UCSD-AML1 (cell line): ENCODE results near the gene TMPRSS15.
"Not testable (repeated sequence)": the region's sequence is repeated elsewhere in the genome, so short reads cannot be mapped to it uniquely, and the experiment has no call there.

Source experiments
- DNase-seq: peaks from one replicate; lab custom pipeline; 2025; ENCODE audit not compliant: unreplicated experiment; lab: John Stamatoyannopoulos, UW

Gene TMPRSS15

DNA sequence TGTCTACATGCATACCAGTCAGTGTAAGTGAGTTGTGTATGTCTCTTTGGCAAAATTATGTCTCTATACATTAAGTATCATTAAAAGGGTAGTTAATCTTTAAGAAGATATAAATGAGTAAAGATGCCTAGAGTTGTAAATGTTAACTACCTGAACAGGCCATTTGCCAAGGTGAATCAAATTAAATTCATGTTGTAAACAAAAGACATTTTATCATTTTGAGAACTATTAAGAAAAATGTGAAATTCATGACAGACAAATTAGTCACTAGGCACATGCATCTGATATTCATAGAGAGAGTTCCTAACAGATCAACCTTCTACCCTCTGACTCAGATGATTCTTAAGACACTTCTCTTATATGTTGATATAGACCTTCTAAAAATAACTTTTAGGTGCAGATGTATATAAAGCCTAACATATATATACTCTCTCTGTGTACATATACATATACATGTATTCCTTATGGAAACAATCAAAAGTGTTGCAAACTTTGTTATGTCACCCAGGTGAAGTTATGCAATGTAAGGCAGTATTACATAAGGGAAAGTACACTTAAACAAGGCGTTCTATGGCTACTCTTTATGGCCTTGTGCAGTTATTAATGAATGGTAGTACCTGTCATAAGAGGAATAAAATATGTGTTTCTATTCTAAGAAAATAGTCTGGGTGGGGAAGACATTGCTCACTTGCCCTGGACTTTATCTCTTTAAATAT lies at the start of gene TMPRSS15:
TMPRSS15 (minus strand) TSS at position 51 of the 716 bp plus-strand sequence. CDS start 163 bp downstream, outside the sequence.
- DNase-seq = no peak

DNA sequence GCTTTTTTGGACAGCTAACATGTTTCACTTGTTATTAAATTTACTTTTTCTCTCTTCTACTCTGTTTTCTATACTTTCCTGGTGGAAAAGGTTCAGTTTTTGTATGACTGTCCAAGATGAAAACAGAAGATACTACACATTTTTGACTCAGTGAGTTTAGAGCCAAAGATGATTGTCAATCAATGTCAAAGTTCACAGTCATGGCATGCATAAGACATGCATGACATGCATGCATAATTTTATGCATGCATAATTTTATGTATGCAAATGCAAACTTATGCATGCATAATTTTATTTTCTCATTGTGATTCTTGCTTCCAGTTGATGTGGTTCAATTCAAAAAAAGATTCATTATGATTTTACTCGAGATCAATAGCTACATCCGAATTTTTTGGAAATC lies 48.1 kb upstream of the TMPRSS15 start:
- DNase-seq = no peak

DNA sequence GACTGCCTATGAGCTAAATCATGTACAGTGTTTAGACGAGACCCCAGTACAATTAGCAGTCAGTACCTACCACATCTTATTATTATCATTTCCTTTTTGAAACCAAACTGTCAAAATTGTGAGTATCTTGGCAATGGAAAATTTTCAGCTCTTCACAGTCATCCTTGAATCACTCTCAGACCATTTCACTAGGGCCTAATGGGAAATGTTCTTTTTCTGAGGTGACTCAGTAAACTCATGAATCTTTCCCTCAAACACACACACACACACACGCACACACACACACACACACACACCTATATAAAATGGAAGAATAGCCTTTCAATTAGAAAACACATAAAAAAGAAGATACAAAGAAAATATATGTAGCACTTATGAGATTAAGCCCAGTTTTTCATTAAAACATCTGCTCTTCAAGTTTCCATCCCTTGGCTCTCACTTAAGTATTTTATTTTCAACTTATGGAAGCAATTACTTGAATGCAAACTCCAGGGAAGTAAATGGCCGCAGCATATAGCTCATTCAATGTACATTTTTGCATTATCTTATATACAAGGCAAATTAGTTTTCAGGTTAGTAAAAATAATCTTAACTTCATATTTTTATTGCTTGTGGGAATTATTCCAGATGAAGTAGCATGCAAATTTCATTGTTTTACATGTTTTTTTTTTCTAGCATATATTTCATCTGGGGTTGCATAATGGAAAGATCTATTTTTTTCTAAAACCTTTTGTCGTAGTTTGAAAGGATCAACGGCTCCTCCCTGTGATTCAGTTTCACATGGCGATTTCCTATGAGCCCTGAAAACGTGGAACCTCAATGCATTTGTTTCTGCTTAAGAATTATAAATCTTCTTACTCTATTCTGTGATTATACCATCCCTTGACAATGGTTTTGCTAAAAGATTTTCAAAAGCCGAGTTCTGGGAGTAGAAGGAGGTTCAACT lies 46.3 kb upstream of the TMPRSS15 start:
- DNase-seq = no peak

DNA sequence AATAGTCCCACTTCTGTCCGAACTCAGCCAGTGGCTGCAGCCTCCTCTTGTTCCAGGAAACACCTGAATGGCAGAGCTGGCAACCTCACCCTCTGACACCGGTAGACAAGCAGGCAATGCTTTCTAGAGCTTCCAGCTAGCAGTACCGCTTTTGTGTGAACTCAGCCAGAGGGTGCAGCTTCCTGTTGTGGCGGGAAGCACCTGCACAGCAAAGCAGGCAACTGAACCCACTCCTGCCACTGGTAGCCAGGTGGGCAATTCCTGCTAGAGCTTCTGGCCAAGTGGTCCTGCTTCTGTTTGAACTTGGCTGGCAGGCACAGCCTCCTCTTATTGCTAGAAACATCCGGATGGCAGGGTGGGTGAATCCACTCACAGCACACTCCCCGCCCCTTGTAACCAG lies 40.1 kb upstream of the TMPRSS15 start:
- no peak for DNase-seq

DNA sequence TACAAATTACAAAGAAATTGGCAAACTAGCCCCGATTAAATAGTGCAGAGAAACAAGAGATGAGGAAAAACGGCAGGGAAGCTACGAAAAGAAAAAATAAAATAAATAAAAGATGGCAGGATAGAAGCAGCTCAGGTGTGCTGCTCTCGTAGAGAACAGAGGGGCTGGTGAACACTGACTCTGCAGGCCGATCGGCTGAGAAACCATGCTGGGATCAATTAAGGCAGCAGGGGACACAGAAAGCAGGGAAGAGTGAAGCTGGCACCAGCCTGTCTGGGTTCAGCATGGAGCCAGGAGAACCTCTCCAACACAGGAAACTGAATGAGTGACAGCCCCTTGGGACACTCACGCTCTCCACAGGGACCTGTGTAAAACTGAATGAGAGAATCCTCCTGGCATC lies 39.5 kb upstream of the TMPRSS15 start:
- no peak for DNase-seq

DNA sequence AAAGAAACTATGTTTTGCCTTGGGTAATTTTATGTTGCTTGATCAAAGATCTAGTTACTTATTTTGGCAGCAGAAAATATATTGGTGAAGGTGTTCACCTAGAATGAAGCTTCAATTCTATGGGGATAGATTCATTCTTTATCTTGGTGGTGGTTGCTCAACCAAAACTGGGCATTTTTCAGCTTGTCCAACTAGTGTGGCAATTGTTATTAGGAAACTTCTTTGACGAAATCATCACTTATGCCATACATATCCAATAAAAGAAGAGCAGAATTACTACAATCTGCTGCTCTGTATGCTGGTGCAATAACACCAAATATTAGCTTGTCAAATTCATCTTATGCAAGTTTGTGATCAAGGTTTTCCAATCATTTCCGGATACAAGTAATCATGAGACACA lies 26.8 kb upstream of the TMPRSS15 start:
- no peak for DNase-seq

DNA sequence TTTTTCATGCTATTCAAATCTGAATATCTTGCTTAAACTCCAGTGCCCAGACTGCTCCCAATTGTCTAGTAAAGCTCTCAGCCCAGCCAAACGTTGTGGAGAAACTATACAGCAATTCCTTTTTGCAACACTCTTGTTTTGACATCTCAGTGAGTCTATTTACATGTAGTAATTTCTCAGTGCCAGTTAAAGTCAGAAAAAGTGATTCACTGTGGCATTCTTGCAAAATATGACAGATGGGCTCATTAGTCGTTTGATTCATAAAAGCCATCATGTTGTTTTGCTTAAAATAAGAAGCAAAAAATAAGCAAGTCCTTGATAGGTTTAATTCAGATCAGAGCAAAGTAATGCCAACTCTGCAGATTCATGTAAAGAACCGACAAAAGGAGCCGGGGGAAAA lies 20.7 kb upstream of the TMPRSS15 start:
- no peak for DNase-seq

DNA sequence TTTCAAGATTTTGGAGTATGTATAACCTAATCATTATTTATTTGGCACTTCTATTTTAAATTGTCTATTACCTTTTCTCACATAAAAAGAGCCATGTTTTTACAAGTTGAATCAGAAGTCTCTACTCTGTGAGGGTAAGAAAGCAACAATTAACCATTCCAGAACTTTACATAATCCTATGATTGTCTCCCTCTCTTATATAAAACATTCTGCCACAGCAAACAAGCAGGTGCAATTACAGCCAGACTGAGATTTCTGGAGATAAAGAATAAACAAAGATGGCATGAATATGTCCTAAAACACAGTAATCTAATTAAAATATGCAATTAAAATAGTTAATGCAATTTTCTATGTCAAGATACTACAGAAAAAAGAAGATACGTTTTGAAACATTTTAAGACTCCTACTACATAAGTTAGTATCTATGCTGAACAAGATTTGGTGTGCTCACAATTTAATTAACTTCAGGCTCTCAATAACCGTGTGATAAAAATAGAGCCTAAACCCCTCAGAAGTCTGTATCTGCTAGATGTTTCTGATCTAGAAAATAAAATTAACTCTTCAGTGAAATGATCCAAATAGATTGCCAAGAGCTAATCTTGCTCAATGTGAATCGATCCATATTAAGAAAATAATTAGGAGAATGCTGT lies 13.7 kb upstream of the TMPRSS15 start:
- no peak for DNase-seq

DNA sequence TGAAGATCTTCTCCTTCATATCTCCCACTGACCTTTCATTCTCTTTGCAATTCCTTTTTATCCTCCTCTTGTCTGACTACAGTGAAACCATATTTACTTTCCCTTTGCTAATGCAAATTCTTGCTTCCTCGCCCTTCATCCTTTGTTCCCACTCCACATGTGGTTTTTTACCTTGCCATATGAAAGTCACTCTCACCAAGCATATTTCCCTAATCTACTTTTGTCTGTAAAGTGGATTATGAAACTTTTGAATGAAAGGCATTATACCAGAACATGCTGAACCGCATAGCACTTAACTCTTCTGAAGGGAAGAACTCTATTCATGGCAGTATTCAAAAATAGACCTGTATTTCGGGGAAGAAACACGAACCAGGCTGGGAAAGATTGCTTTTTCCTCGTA lies 8.0 kb upstream of the TMPRSS15 start:
- no peak for DNase-seq

DNA sequence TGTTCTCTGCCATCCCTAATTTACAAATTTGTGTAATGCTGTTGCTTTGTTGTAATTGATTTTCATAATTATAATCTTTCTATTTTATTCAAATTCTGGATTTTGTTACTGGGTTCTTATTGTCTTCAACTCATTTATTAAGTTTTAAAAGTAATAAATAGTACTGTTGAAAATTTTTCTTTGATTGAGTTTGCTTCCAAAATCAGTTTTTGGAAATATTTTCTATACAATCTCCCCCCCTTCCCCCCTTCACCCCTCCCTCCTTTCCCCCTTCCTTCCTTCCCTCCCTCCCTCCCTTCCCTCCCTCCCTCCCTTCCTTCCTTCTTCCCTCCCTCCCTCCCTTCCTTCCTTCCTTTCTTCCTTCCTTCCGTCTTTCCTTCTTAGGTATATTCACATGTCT lies 6.0 kb upstream of the TMPRSS15 start:
- DNase-seq = no peak

DNA sequence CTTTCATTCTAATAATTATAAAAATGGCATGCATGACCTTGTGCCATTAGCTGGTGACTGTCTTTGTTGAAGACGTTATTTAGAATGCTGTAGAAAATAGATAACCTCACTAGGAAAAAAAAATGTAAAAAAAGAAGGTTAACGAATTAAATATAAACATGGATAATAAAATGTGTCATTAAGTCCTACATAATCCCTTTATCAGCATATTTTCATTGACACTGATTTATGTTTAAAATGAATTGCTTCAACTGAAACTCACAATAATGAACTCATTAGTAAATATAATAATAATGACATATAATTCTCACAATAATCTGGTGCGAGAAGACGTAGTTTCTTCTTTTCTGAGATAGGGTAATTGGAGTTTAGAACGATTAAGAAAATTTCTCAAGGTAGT lies 4.7 kb downstream of the TMPRSS15 start:
- DNase-seq = no peak

DNA sequence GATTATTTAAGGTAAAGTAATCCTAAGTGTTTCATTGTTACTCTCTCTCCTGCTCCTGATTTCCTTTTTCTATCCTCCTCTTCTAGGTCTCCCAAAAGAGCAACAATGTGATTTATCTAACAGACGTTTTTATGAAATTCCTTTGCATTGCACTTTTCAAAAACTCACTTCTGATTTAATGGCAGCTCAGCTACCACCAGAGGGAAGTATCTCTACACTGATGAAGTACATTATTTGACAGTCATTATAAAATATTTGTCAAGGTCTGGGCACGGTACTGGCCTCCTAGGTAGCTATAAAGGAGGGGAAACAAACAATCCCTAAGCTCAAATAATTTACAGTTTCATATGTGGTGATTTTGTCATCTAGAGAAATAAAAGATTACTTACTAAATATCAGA lies 15.6 kb downstream of the TMPRSS15 start:
- DNase-seq = no peak

DNA sequence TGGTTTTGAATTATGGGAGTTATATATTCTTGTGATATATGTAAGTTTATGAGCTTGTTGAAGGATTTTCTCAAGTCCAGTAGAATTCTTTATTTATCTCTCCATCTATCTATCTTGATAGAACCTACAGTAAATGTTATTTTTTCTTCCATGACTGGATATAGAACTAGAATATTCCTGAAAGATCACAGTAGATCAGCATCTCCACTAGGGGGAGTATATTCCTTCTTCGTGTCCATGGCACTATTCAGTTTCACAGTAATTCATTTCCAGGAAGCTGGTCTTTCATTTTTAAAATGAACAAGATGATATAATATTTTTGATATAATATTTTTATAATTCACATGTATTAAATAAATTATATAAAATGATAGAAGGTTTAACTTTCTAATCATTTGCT lies 18.8 kb downstream of the TMPRSS15 start:
- DNase-seq = no peak

DNA sequence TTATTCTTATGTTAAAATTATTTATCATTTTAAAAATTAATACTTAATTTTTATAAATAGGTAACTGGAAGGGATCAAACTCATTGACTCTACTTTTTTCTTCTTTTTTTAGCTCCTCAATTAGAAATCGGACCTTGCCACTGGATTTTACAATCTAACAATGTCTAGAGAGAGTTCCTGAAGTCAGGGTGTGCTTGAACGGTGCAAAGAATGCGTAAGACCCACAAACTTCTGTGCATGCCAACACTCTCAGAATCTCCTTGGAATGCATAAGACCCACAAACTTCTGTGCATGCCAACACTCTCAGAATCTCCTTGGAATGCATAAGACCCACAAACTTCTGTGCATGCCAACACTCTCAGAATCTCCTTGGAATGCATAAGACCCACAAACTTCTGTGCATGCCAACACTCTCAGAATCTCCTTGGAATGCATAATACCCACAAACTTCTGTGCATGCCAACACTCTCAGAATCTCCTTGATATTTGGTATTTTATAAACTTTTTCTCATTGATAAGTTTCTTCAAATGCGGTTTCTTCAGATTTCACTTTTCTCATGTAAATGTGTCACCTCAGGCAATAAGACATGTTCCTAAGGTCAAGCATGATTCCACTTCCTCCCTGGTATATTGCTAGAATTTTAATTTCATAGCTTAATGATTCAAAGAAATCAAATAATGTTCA lies 20.5 kb downstream of the TMPRSS15 start:
- DNase-seq = not testable (repeated sequence)

DNA sequence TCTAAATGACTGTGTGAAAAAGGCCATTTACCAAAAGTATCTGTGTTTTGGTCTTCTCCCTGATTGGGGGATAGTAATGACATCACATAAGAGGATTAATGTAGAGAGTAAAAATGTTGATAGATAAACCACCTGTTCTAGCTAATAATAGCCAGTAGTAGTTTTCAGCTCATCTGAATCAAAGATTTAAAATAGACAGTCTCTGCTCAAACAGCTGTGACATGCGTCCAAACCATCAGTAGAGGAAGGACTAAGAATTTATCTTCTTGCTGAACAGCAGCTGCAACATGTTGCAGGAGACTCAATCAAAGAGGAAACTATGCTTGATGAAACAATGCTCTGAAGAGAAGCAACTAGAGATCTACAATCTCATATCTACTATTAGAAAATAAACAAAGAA lies 21.4 kb downstream of the TMPRSS15 start:
- no peak for DNase-seq

DNA sequence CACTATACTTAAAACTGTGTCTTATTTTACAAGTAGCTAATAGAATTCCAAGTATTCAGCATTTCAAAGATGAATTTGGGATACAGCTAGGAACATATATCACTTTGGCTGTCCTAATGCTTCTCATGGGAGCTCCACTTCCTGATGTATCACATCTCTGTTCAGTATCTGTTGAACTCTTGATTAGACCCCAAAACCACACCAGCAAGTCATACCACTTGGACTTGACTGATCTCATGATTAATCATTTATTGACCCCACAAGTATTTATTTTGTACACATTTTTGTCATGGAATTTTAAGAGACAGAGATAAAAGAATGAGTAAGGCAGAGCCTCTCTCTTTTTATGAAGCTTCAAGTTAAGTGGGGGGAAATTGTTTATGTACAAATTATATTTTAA lies 30.0 kb downstream of the TMPRSS15 start:
- no peak for DNase-seq

DNA sequence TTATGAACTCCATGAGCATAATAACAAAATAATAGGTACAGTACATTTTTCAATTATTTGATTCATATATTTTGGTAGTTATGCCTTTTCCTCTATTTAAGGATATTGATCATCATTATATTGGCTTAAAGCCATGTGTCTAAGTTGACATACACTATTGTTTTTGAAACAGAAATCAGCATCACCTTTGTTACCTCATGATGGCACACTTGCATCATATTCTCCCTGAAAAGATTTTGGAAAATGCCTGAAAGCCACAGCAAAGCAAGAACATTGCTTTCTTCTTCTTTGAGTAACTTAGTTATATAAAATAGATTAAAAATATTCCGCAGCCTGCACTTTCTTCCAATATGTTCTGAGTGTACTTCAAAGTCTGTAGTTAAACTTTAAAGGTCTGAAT lies 33.3 kb downstream of the TMPRSS15 start:
- DNase-seq = no peak

DNA sequence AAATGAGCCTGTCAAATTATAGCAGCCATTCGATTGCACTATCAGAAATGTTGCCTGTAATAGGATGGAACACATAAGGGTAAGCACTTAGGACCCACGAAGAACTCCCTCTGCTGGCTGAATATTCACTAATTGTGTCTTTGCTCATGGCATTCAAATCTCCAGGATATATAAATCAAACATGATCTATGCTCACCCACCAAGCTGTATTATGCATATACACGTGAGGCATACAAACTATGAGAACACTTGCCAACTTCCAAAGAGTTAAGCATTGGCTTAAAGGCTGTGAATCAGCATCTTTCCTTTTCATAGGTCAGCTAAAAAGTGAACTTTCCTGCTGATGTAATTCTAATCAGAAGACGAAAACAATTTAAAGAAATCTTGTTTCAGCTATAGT lies 34.5 kb downstream of the TMPRSS15 start:
- no peak for DNase-seq

DNA sequence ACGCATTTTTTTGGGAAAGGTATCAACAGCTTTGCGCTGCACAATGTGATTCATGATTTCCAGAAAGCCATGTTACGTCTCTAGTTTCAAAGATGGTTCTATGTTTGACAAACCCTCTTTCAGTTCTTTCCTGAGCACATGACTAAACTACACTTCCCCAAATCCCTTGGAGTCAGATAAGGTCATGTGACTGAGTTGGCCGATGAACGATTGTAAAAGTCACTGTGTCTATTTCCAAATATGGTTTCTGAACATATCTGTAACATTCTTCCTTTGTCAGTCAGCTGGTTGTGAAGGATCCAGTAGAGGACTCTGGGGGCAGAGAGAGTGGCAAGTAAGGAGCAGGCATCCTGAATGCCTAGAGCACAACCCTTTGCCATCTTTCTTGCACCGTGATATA lies 35.4 kb downstream of the TMPRSS15 start:
- DNase-seq = no peak

DNA sequence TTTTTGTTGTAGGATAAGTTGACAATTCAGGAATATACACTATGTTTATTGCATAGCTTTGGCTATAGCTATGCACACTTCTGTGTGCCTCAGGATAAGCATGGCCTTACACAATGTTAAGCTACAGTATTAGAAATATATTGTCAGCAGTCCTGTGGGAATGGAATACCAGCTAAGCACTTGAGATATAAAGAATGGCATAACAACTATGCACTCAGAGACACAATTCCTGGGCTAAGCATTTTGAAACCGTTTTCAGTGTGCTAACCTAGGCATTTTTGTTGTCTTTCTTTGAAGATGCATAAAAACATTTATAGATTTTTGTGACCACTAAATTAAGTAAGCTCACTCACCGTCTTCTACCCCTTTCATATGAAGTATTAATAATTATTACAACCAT lies 46.8 kb downstream of the TMPRSS15 start:
- no peak for DNase-seq

DNA sequence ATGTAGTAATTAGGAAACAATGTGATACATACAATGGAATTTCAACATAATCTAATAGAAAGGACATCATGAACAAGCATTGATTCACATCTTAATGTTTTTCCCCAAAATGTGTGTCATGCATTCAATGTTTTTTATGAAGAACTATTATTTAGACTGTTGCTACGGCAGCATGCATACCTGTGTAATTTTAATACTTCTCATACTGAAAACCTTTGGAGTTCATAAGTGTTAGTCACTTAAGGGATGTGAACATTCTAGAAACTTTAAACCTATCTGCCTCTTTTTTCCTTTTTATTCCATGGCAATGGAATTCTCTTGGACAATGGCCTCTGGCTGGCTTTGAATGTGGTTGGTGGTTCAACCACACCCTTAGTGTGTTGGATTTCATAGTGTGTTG lies 48.6 kb downstream of the TMPRSS15 start:
- DNase-seq = no peak
